ENCODE measurements around the gene KRTAP5-10.
"Not testable (repeated sequence)": the region's sequence is repeated elsewhere in the genome, so short reads cannot be mapped to it uniquely, and the experiment has no call there.

KRTAP5-10 gene

DNA sequence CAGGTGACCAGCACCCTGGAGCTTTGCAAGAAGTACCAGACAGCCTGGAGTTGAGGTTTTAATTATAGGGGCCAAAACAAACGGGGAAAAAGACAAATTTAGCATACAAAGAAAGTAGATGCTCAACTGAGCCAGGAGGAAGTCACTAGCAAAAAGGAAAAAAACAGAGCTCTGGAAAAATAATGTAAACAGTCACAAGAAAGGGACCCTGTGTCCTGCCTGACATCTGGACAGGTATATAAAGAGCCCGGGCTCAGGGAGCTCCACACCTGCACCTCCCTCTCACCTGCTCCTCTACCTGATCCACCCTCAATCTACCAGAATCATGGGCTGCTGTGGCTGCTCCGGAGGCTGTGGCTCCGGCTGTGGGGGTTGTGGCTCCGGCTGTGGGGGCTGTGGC, at the start of gene KRTAP5-10:
TSS of gene KRTAP5-10 (plus strand) at position 301 of the 400 bp plus-strand sequence. CDS start at position 326, 25 bp downstream.
- DNase-seq (ENCODE audit: low spot score), result no peak

DNA sequence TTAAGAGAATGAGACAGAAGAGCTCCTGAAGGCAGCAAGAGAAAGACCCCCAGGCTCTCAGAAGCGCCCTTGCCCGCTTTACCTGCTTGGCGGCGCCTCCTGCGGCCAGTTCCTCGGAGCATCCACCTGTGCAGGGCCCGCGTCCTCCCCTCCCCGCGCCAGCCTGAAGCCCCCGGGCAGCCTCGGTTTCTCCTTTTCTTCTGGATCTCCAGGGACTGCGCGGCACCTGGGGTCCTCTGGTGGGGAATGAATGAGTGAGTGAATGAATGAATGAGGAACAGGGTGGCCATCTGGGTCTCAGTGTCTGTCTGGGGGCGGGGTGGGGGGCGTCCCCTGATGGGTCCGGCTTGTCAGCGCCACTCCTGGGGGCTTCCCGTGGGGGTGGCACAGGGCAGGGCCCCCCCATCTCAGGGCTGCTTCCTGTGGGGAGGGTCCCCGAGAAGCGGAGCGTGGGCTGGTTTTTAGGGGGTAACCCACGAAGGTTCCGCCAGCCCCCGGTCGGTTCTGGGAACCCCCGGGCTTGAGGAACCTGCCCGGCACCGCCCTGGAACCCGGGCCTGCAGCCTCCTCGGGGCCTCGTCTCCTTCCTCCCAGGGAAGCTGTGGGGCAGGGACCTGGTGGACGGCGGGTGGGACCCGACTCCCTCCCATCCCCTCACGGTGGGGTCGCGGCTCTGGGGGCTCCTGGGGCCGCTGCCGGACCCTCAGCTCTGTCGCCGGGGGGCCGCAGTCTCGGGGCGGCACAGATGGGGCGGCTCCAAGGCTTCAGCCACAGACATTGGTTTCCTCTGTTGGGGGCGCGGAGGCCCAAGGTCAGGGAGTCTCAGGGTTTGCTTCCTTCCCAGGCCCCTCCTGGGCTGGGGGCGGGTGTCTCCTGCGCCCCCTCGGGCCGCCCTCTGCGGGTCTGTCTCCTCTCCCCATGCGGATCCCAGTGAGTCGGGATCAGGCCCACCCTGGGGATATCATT, 46.6 kb upstream of the KRTAP5-10 start:
- DNase-seq (ENCODE audit: low spot score), result no peak

DNA sequence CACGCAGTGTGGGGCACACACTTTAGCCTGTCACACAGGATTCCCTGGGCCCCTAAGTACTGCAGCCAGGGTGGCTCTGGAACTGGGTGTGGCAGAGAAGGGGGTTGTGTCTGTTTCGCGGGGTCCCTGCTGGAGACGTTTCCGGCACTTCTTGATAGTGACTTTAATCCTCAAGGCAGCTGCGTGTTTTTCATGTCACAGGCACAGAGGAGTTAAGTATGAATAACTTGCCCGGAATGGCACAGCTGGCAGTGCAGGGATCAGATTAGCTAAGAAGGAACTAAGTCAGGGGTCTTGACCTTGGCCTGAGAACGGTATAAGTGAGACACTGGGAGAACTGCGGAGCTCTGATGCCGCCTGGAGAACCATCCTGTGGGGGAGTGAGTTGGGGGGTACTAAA, 45.8 kb upstream of the KRTAP5-10 start:
- DNase-seq (ENCODE audit: low spot score), result no peak

DNA sequence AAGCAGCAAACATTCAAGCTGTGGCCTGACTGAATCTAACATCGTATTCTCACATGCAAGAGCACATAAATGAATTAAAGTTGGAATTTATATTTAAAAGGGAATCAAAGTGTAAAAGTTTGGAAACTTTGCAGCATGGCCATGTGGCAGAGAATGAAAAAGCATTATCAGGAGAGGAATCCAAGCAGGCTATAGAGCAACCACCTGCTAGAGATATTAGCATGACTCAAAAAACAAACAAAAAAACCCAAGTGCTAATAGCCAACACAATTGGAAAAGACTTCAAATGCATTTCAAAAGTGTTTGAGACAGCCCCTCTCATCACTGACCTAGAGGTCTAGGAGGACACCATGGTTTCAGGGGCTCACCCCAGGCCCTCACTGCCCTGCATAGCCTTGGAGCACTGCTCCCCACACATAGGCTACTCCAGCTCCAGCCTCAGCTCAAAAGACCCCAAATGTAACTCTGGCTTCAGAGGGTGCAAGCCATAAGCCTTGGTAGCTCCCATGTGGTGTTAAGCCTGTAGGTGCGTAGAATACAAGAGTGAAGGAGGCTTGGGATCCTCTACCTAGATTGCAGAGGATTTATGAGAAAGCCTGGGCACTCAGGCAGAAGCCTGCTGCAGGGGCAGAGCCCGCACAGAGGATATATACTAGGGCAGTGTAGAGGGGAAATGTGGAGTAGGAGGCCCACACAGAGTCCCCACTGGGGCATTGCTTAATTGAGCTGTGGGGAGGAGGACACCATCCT, 40.0 kb upstream of the KRTAP5-10 start:
- DNase-seq (ENCODE audit: low spot score), result no peak

DNA sequence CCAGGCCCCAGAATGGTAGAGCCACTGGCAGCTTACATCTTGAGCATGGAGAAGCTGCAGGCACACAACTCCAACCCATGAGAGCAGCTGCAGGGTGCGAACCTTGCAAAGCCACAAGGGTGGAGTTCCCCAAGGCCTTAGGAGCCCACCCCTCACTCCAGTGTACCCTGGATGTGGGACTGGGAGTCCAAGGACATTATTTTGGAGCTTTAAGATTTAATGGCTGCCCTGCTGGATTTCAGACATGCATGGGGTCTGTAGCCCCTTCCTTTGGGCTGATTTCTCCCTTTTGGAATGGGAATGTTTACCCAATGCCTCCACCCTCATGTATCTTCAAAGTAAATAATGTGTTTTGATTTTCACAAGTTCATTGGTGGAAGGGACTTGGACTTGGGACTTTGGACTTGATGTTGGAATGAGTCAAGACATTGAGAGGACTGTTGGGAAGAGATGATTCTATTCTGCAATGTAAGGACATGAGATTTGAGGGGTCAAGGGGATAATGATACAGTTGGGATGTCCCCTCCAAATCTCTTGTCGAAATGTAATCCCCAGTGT, 39.3 kb upstream of the KRTAP5-10 start:
- no peak for DNase-seq (ENCODE audit: low spot score)

GRCh38 chr11:71526796-71527575, 38.4 kb upstream of the KRTAP5-10 start, which contains the start of gene KRTAP5-7:
Gene KRTAP5-7, plus strand, starts transcription at chr11:71527267. Its CDS starts 34 bp downstream, at chr11:71527301.
- DNase-seq (ENCODE audit: low spot score), result not testable (repeated sequence)

DNA sequence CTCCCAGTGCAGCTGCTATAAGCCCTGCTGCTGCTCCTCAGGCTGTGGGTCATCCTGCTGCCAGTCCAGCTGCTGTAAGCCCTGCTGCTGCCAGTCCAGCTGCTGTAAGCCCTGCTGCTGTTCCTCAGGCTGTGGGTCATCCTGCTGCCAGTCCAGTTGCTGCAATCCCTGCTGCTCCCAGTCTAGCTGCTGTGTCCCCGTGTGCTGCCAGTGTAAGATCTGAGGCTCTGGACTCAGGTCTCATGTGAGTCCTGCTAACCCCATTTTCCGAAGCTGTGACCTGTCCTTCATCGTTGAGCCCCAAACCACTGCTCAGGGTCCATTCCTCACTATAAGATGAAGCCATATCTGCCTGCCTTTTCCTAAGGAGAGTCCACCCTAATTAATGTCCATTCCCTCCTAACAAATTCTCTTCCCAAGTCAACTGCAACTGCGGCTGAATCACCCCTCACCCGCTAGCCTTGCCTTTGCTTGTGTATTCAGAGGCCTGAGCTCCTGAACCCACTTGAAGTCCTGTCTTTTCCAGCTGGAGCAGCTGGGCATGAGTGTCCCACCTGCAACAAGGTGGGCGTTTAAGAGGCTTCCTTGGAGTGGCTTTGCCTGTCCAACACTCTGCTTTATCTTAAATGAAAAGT, 37.7 kb upstream of the KRTAP5-10 start:
- no peak for DNase-seq (ENCODE audit: low spot score)

- DNase-seq (ENCODE audit: low spot score), result no peak
Measured at GRCh38 chr11:71530602-71531001, 34.8 kb upstream of the KRTAP5-10 start.

- no peak for DNase-seq (ENCODE audit: low spot score)
Measured at GRCh38 chr11:71532036-71532610, 33.2 kb upstream of the KRTAP5-10 start.

- not testable (repeated sequence) for DNase-seq (ENCODE audit: low spot score)
Measured at GRCh38 chr11:71534711-71535608, 30.4 kb upstream of the KRTAP5-10 start.

DNA sequence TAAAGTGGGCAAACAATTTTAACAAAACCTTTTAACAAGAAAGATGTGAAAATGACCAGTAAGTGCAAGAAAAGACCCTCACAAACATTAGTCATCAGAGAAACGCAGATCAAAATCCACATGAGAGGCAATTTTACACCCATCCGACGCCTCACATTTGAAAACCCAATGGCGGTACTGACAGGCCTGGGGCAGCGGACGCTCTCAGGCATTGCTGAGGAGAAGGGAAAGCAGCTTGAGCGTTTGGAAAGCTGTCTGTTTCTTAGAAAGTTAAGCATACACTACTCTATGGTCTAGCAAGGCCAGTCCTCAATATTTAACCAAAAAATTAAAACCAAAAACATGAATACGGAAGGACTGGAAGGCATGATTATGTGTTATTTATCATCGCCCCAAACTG, 29.5 kb upstream of the KRTAP5-10 start:
- DNase-seq (ENCODE audit: low spot score), result no peak

GRCh38 chr11:71537537-71537936, 27.8 kb upstream of the KRTAP5-10 start:
- no peak for DNase-seq (ENCODE audit: low spot score)

DNA sequence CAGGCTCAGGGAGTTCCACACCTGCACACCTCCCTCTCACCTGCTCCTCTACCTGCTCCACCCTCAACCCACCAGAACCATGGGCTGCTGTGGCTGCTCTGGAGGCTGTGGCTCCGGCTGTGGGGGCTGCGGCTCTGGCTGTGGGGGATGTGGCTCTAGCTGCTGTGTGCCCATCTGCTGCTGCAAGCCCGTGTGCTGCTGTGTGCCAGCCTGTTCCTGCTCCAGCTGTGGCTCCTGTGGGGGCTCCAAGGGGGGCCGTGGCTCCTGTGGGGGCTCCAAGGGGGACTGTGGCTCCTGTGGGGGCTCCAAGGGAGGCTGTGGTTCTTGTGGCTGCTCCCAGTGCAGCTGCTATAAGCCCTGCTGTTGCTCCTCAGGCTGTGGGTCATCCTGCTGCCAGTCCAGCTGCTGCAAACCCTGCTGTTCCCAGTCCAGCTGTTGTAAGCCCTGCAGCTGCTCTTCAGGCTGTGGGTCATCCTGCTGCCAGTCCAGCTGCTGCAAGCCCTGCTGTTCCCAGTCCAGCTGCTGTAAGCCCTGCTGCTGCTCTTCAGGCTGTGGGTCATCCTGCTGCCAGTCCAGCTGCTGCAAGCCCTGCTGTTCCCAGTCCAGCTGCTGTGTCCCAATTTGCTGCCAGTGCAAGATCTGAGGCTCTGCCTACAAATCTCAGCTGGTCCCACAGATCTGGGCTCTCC, 27.2 kb upstream of the KRTAP5-10 start, which contains the start of gene KRTAP5-8:
TSS of gene KRTAP5-8 (plus strand) at position 49 of the 689 bp plus-strand sequence. CDS start at position 80, 31 bp downstream.
- DNase-seq (ENCODE audit: low spot score), result not testable (repeated sequence)

GRCh38 chr11:71538666-71538990, 26.7 kb upstream of the KRTAP5-10 start:
- DNase-seq (ENCODE audit: low spot score), result no peak

- DNase-seq (ENCODE audit: low spot score), result no peak
Measured at GRCh38 chr11:71539017-71539416, 26.3 kb upstream of the KRTAP5-10 start.

GRCh38 chr11:71539971-71540370, 25.4 kb upstream of the KRTAP5-10 start:
- DNase-seq (ENCODE audit: low spot score), result not testable (repeated sequence)

DNA sequence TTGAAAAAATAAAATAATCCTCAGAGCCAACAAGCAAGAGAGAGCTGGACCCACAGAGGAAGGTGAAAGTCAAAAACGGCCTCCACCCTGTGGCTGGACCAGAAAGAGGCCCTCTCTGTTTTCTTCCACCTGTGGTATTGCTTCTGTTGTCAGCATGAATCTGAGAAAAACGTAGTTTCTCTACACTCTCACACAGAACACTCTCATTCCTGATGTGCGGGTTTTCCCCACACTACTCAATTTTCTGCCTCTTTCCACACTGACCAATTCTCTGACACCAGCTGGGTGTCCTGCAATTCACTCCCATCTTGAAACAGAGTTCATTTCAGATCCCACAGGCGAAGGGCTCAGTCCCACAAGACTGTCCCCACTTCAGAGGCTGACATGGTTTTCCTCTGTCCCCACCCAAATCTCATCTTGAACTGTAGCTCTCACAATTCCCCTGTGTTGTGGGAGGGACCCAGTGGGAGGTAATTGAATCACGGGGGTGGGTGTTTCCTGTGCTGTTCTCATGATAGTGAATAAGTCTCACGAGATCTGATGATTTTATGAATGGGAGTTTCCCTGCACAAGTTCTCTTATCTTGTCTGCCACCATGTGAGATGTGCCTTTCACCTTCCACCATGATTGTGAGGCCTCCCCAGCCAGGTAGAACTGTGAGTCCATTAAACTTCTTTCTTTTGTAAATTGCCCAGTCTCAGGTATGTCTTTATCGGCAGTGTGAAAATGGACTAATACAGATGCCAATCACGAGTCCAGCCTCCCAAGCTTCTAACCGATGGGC, 24.6 kb upstream of the KRTAP5-10 start:
- not testable (repeated sequence) for DNase-seq (ENCODE audit: low spot score)

- no peak for DNase-seq (ENCODE audit: low spot score)
Measured at GRCh38 chr11:71542382-71542781, 23.0 kb upstream of the KRTAP5-10 start.

Measured in NAMALWA (cell line).